Cardiac fibroblast (primary cell): Measurements from ENCODE around the gene TIMP2.

Experiments used
- DNase-seq, 2 donors: peaks; one replicate each; pipeline versions ENCODE4 v3.0.0 to v3.0.0-alpha.2; 2010; ENCODE audit warnings: low read depth in 2 of 2
- H3K4me3 ChIP-seq, 2 donors: replicated peaks in 1 of 2; 1 replicate in 1 of 2; 2 replicates in 1 of 2; pipeline ENCODE4 v1.5.1; 2011; ENCODE audit warnings: low read depth in 2 of 2, low read length in 2 of 2, mild to moderate bottlenecking in 2 of 2, moderate library complexity in 1 of 2
- TF ChIP-seq, protein P1 (sequence below): IDR thresholded peaks from one replicate; pipeline ENCODE4 v1.5.1; 2011; ENCODE audit warnings: low read depth, mild to moderate bottlenecking, low read length, inconsistent platforms

TIMP2 gene

DNA sequence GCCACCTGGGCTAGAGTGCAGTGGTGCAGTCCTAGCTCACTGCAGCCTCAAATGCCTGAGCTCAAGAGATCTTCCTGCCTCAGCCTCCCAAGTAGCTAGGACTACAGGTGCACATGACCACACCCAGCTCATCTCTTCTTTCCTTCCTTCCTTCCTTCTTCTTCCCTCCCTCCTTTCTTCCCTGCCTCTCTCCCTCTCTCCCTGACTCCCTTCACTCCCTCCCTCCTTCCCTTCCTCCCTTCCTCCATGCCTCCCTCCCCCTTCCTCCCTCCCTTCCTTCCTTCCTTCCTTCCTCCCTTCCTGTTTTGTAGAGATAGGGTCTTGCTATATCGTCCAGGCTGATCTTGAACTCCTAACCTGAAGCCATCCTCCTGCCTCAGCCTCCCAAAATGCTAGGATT is 61.1 kb downstream of the TIMP2 start:
- DNase-seq = no peak
- no peak overlapping the region for H3K4me3 ChIP-seq
- TF ChIP-seq, protein P1, sequence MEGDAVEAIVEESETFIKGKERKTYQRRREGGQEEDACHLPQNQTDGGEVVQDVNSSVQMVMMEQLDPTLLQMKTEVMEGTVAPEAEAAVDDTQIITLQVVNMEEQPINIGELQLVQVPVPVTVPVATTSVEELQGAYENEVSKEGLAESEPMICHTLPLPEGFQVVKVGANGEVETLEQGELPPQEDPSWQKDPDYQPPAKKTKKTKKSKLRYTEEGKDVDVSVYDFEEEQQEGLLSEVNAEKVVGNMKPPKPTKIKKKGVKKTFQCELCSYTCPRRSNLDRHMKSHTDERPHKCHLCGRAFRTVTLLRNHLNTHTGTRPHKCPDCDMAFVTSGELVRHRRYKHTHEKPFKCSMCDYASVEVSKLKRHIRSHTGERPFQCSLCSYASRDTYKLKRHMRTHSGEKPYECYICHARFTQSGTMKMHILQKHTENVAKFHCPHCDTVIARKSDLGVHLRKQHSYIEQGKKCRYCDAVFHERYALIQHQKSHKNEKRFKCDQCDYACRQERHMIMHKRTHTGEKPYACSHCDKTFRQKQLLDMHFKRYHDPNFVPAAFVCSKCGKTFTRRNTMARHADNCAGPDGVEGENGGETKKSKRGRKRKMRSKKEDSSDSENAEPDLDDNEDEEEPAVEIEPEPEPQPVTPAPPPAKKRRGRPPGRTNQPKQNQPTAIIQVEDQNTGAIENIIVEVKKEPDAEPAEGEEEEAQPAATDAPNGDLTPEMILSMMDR = no peak

DNA sequence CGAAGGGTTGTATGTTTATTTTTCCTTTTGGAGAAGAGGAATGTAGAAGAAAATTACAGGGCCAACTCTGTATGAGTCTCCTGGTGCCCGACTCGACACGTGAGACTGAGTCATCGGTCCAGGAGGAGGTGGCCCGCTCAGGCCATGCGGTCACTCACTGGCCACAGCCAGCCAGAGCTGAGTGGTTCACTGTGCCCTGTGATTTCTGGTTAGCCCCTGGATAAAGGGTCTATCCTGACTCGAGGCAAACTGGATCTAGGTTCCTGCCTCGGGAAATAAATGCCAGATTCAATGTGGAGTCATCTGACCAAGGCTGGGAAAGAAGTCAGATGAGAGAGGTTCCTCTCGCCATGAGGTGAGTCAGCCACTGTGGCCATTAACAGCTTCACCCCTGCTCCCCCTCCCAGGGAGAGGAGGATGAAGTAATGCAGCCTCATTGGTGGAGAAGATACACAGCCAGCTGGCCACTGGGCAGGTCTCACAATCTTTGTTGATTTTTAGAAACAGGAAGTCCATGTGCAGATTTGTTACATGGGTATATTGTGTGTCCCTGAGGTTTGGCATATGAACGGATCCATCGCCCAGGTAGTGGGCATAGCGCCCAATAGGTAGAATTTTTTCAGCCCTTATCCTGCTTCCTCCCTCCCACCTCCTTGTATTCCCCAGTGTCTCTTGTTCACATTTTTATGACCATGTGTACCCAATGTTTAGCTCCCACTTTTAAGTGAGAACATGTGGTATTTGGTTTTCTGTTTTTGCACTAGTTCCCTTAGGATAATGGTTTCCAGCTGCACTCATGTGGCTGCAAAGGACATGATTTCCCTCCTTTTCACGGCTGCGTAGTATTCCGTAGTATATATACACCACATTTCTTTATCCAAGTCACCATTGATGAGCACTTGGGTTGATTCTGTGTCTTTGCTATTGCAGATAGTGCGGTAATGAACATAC is 62.8 kb downstream of the TIMP2 start:
- no peak overlapping the region for H3K4me3 ChIP-seq
- TF ChIP-seq, protein P1 = no peak
- peak; percentile 95 to 97 for DNase-seq

DNA sequence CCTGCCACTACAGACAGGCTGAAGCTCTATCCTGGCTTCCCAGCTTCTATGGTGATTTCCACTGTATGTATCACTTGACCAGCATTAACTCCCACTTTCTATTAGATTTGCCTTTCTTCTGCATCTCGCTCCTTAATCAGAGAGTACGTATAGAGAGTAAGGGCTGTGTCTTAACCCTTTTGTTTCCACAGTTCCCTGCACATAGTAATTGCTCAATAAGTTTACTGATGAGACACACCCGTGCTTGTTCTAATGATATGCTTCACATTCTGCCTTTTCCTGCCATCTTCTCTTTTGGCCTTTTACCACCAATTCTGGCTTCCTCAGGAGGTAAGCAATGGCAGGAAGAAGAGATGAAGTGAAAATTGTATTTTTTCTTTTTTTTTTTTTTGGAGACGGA is 64.0 kb downstream of the TIMP2 start:
- no peak for DNase-seq
- no peak overlapping the region for H3K4me3 ChIP-seq
- TF ChIP-seq, protein P1 = no peak

DNA sequence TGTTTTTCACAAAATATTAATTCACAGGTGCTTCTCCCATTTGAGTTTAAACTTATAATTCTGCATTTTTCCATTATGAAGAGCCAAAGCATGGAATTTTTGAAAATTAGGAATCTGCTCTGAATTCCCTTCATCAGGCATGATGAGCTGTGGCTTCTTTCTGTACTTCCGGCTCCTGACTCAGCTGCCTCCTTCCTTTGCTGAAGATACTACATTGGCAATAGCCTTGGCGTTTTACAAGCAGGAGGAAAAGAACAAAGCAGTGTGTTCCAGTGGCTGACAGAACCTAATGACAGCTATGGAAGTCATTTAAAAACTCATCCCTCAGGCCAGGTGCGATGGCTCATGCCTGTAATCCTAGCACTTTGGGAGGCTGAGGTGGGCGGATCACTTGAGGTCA is 66.1 kb downstream of the TIMP2 start:
- no peak overlapping the region for H3K4me3 ChIP-seq
- DNase-seq = no peak
- TF ChIP-seq, protein P1 = no peak

DNA sequence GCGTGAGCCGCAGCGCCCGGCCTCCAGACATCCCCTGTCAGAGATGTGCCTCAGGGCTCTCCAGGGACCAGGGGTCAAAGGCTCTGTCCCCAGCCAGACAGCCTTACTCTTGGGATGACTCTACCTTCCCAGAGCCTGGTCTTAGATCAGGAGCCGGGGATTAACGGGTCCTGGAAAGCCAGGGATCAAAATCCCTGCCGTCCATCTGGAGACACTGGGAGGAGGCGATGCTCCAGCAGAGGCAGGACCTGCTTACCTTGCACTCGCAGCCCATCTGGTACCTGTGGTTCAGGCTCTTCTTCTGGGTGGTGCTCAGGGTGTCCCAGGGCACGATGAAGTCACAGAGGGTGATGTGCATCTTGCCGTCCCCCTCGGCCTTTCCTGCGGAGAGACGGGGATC is 67.9 kb downstream of the TIMP2 start:
- TF ChIP-seq, protein P1 = no peak
- H3K4me3 ChIP-seq = no peak overlapping the region
- DNase-seq = no peak

DNA sequence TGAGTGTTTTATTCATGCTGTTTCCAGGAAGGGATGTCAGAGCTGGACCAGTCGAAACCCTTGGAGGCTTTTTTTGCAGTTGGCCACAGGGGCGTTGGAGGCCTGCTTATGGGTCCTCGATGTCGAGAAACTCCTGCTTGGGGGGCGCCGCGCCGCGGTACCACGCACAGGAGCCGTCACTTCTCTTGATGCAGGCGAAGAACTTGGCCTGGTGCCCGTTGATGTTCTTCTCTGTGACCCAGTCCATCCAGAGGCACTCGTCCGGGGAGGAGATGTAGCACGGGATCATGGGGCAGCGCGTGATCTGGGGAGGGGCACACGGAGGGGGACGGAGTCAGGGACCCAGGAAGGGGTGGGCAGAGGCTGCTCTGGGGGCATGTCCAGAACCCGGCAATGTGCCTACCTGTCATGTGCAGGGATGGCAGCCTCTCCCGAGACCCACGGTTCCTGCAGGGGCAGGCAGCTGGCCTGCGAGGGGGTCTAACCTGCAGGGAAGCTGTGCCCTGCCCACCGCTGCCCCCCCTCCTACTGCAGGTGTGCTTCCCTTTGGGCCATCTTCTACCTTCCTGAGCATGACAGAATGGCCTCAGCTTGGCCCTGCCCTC is 69.5 kb downstream of the TIMP2 start:
- TF ChIP-seq, protein P1 = no peak

More for the DNA sequence above, 69.5 kb downstream of the TIMP2 start:
- no peak overlapping the region for H3K4me3 ChIP-seq
- DNase-seq = no peak
